ENCODE results near the gene ACSM5.

Gene ACSM5, protein sequence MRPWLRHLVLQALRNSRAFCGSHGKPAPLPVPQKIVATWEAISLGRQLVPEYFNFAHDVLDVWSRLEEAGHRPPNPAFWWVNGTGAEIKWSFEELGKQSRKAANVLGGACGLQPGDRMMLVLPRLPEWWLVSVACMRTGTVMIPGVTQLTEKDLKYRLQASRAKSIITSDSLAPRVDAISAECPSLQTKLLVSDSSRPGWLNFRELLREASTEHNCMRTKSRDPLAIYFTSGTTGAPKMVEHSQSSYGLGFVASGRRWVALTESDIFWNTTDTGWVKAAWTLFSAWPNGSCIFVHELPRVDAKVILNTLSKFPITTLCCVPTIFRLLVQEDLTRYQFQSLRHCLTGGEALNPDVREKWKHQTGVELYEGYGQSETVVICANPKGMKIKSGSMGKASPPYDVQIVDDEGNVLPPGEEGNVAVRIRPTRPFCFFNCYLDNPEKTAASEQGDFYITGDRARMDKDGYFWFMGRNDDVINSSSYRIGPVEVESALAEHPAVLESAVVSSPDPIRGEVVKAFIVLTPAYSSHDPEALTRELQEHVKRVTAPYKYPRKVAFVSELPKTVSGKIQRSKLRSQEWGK

DNA sequence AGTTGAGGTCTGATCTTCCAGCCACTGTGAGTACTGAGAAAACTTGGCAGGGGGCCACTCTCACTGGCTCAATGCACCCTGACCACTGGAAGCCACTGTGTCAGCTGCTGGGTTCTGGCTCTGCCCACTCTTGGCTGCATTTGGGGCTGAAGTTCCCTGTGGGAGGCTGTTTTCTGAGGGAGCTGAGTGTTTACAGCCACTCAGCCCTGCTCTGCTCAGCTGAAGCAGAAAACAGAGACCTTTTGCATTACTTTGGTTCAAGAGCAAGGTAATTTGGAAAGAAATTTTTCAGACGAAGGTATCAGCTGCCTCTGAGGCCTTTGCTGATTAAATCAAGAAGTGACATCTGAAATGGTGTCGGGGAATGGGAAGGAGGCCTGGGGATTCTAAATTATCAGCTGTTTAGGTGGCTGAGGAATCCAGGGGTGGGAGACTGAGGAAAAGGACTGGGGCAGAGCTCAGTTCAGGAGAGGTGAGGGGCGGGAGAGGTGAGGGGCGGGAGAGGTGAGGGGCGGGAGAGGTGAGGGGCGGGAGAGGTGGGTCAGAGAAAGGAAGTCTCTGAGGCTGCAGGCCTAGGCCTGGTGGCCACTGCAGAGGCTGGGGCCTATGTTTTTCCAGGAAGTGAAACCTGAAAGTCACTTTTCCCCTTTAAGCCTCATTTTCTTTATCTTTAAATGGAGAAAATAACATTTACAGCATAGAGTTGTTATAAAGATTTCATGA lies at the start of gene ACSM5:
ACSM5 (plus strand) TSS at position 137 of the 723 bp plus-strand sequence. CDS start 1,951 bp downstream, outside the sequence.
- in situ Hi-C loops (cut with HindIII; ENCODE audit: low sequenced_read_pairs), result no loop called here

DNA sequence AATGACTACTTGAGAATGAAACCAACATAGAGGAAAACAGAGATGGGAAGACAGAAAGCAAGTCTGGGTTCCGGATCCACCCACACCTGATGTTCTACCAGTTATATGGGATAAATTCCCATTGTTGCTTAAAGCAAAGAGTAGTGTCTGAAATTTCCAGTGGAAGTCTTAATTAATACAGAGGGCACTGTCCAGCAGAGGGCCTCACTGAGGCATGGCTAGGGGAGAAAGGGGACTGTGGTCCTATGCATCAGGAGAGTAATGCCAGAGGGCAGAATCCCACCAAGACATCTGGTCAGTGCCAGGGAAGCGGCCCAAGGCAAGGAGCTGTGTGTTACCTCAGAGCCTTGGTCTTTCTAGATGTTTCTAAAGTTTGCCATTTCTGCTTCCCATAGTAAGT lies 49.3 kb upstream of the ACSM5 start:
- in situ Hi-C loops (cut with HindIII; ENCODE audit: low sequenced_read_pairs), result no loop called here

DNA sequence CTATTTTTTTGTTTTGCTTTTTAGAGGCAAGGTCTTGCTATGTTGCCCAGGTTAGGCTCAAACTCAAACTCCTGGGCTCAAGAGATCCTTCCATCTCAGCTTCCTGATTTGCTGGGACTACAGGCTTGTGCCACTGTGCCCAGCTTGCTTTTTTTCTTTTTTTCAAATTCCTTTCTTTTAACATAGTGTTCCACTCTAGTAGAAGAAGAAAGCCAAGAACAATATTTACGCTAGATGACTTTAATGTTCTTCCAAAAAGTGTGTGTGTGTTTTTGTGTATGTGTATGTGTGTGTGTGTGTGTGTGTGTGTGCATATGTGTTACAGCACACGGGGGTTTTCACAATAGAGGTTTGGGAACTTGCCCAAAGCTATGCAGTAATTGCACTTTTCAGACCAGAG lies 46.1 kb upstream of the ACSM5 start:
- in situ Hi-C loops (cut with HindIII; ENCODE audit: low sequenced_read_pairs), result no loop called here

DNA sequence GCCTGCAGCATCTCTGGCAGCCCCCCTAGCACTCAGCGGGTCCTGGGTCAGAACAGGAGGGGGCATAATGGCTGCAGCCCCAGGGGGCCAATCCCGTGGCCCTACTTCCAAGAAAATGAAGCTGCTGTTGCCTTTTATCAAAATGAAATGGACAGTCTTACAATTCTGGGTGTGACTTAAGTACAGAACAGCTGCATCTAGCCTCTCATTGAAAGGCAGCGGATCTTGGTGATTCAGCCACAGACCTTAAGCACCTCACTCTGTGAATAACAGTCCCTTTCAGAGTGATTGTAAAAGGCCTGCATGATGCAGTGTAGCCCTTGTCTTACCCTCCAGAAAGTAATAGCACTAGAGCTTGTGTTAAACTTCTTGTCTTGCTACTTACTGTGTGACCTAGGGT lies 45.3 kb upstream of the ACSM5 start:
- in situ Hi-C loops (cut with HindIII; ENCODE audit: low sequenced_read_pairs), result no loop called here

DNA sequence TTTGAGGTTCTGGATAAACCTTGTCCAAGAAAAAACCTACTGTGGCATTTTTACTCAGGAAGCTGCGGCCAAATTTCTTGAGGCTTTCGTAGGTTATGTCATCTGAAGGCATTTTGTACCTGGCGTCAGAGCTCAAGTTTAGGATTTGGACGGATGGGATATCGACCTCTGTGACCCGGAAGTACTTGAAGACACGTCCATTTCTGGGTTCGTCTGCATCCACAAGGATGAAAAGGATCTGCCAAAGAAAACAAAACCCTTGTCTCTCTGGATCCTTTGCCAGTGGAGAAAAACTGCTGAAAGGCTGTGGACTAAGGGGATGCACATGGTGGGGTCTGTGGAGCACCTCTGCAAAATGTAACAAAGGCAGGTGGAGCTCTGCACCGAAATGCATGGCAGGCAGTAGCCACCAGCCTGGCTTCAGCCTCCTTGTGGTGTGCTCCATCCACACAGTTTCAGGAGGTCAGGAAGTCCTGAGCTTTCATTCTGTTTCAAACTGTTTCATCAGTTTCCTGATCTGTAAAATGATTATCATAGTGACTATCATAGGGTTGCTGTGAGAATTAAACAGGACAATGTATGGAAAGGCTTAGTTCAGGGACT lies 39.8 kb upstream of the ACSM5 start:
- in situ Hi-C loops (cut with HindIII; ENCODE audit: low sequenced_read_pairs), result no loop called here

DNA sequence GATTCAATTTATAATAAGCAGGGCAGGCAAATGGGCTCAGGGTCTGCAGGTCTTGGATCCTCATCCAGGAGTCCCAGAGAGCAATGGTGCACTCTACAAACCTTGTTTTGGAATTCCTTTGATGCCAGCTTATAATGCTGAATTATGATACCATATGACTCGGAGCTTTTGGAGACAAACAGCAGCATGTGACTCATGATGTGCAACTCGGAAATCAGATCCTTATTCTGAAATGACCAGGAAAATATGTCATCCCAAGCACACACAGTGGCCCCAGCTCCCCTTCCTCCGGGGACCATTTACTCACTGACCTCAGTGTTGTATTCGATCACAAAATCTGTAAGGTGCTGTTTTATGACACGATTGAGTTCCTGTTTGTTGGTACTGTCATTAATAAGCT lies 36.6 kb upstream of the ACSM5 start:
- in situ Hi-C loops (cut with HindIII; ENCODE audit: low sequenced_read_pairs), result no loop called here

DNA sequence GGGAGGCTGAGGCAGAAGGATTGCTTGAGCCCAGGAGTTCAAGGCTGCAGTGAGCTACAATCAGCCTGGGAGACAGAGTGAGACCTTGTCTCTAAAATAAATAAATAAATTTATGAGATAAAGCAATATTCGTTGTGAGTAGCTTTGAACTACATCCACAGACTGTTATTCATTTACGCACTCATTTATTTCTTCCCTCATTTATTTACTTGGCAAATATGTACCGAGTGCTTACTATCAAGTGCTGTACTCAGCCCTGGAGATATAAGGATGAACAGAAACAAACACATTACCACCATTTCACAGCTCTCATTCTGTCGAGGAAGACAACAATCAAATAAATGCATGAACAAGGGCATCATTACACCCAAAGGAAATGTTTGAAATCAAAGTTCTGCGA lies 32.2 kb upstream of the ACSM5 start:
- in situ Hi-C loops (cut with HindIII; ENCODE audit: low sequenced_read_pairs), result no loop called here

DNA sequence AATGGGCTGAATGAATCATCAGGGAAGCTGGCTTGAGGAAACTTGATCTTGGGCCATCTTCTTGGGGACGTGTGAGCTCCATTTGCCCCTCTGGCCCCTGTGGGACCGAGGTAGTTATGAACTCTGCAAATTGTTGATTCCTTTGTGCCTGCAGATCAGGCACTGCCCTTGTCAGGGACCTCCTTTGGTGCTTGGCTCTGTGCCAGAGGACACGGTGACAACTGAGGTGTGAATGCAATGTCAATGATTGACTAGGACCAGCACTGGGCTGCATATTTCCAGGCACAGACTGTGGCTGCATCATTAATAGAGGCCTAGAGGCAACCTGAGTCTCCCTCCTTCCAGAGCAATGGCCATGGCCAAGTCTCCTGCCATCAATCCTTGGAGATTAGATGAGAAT lies 28.6 kb upstream of the ACSM5 start:
- in situ Hi-C loops (cut with HindIII; ENCODE audit: low sequenced_read_pairs), result no loop called here

DNA sequence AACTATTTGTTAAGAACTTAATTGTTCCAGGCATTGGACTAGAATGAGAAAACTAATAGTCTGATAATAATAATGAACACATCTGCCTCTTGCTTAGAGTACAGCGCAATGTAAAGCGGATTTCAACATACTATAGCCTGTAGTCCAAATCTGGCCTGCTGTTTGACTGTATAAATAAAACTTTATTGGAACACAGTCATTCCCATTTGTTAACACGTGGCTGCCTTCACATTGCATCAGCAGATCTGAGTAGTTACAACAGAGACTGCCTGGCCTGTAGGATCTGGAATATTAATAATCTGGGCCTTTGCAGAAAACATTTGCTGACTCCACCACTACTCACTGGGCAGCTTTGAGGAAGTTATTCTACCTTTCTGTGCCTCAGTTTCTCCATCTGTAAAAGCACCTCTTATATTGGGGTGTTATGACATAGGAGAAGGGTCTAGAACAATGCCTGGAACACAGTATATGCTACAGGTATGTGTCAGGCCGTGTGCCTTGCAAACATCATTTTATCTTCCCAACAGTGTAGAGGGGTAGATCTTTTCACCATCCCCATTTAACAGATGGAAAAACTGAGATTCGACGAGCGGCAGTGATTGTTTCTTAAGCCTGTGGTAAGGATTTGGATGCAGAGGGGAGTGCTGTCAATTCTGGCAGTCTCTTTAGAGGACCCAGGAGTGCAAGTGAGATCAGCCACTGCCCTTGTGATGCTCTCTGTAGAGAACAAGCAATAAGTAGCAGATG lies 27.0 kb upstream of the ACSM5 start:
- in situ Hi-C loops (cut with HindIII; ENCODE audit: low sequenced_read_pairs), result no loop called here

DNA sequence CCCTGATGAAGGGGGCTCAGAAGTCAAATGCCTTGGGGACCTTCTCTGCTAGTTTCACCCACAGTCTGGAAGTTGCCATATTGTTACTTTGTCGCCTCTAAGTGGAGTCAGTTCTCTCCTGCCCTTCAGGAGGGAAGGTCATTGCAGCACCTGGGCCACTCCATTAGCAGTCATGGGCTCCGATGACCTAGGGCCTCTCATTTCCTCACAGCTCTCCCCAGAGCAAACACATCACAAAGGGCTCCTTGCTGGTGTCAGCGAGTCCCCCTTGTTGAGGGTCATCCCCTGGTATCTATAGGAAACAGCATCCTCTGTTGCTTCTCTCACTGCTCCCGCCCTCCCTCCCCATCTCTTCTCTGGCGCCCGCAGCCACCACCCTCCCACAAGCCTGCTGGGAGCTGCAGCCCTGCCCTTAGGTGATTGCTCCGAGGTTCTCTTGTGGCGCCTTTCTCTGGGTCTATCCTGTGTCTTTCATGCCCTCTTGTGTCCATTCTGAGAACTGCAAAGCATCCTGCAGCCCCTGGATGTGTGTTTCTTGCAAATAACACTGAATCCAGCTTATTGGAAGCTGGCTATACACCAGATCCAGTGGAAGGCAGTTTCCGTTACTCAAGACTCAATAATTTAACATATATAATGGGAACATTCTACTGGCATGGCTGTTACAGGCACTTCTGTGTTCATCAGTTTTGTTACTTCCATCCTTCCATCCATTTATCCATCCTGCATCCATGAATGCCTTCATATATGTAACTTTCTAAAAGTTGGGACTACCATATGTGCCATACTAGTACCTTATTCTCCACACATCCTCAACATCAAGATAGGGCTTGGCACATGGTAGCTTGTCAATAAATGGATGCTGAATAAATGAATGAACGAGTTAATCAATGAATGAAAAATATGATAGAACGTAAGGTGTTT lies 26.0 kb upstream of the ACSM5 start:
- in situ Hi-C loops (cut with HindIII; ENCODE audit: low sequenced_read_pairs), result no loop called here

DNA sequence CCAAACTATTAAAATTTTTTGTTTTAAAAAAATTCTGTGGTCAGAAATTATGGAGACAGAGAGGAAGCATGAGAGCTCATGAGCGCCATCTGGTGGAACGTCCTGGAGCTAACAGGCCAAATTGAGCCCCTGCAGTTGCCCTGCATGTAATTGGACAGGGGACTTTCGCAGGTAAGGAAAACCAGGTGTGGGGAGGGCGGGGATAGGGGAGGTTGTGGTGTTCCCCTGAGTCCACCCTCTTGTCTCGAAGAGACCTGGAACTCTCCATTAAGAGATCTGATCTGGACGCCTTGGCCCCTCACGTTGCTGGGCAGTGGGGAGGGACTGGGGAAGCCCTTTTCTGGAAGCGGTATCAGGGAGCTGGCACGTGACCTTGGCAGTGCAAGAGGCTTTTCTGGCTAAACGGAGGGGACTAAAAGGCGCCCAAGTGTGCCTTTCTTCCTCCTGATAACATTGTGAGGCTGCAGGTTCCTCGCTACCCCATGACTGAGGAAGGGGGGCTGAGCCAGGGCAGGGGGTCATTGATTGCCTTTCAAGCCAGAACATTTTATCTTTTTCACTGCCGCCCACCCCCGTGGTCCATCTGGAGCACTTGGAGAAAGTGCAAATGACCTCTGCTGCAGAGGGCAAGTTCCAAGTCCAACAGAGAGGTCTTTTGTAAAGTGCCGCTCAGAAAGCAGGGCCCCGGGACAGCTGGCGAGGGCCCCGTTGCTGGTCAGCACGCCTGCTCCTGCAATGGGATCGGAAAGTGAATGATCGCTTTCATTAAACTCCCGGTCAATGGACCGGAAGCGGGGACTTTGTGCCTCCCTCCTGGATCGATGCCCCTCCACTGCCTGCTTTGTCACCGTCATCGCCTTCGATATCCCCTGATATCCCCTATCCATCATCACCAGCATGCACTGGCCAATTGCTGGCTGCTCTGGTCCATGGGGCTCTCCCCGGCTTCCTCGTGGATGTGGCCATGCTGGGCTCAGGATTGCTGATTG lies 23.2 kb upstream of the ACSM5 start:
- in situ Hi-C loops (cut with HindIII; ENCODE audit: low sequenced_read_pairs), result no loop called here

DNA sequence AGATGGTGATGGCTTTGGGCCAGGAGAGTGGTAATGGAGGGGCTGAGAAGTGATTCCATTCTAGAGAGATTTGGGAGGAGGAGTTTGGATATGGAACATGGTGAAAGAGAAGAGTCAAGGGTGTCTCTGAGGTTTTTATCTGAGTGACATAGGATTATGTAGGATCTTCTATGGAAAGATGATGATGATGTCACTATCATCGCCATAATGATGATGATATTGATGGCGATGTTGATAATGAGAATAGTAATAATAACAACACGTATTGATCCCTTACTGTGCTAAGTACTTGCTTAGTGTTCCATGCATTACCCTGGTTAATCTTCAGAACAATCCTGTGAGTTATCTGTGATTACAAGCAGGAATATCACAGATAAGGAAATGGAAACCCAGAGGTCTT lies 21.4 kb upstream of the ACSM5 start:
- in situ Hi-C loops (cut with HindIII; ENCODE audit: low sequenced_read_pairs), result no loop called here

DNA sequence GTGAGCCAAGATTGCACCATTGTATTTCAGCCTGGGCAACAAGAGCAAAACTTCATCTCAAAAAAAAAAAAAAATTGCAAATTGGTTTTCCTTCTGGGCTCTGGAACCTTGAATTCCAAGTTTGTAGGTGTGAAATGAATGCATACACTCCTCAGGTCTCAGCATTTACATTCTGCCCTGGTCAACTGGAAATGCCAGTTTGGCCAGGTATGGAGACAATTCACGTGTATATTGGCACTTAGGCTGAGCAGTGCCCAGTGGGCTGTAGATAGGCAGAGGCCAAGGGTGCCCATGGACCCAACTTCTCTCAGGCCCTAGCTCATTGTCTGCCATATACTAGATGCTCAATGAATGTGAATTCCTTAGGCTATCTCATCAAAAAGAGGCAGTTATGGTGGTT lies 20.5 kb upstream of the ACSM5 start:
- in situ Hi-C loops (cut with HindIII; ENCODE audit: low sequenced_read_pairs), result no loop called here

DNA sequence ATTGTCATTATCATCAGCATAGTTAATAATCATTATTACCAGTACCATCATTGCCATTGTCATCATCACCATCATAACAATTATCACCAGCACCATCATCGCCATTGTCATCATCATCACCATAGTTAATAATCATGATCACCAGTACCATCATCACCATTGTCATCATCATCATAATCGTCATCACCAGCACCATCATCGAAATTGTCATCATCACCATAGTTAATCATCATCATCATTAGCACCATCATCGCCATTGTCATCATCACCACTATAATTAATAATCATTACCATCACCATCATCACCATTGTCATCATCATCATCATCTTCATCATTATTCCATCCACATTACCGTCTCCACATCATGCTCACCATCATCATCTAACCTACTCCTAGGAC lies 18.3 kb upstream of the ACSM5 start:
- in situ Hi-C loops (cut with HindIII; ENCODE audit: low sequenced_read_pairs), result no loop called here

DNA sequence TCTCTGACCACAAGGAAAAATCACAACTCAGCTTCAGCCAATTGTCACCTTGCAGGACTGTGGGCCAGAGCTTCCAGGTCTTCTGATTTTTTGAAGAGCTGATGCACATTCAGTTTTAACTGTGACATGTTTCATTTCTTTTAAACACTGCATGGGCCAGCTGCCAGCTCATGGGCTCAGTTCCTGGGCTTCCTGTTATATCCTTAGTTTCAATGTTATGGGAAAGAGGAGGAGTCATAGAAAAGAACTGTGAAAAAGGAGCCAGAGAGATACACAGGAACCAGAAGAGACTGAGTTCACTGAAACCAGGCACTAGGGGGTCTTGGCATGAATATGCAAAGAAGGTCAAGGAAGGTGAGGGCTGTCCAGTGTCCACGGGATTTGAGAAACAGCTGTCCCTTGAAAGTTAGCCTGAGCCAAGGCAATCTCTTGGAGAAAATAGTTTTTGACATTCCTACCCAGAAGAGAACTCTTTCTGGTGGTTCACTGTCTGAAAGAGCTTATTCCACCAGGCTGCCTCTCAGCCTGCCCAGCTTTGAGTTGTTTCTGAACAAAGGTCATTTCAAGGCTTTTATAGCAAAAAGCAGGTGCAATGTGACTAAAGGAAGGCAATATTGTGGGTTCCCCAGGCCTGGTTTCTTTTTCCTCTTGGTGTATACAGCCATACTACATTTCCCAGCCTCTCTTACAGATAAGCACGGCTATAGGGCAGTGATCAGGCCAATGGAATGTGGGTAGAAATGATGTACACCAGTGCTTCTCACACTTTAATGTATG lies 15.3 kb upstream of the ACSM5 start:
- in situ Hi-C loops (cut with HindIII; ENCODE audit: low sequenced_read_pairs), result no loop called here

DNA sequence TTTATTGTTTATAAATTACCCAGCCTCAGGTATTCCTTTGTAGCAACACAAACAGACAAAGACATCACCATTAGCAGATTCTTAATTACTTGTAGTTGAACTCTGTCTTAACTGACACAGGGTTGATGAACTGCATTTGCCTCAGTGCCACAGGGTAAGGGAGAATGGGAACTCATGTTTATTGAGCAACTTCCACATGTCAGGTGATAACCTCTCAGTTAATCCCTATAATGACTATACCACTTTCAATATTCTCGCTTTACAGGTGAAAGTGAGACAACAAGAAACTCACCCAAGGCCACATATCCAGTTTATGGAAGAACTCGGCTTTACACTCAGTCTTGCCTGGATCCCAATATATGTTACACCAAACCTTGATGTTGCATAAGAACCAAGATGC lies 13.4 kb upstream of the ACSM5 start:
- in situ Hi-C loops (cut with HindIII; ENCODE audit: low sequenced_read_pairs), result no loop called here

DNA sequence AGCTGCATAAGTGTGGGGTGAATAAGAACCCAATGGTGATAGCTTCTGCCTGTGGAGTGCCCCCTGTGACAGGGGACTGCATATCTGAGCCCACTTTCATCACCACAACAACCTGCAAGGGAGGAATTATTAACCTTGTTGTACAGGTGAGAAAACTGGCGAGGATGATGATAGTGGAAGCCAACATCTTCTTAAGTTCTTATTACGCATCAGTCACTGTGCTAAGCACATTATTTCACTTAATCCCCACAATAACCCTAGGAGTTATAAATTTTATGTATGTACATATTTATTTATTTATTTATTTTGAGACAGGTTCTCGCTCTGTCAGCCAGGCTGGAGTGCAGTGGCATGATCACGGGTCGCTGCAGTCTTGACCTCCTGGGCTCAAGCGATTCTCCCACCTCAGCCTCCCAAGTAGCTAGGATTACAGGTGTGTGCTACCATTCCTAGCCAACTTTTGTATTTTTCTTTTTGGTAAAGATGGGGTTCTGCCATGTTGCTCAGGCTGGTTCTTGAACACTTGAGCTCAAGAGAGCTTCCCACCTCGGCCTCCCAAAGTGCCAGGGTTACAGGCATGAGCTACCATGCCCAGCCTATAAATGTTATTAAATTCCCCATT lies 12.4 kb upstream of the ACSM5 start:
- in situ Hi-C loops (cut with HindIII; ENCODE audit: low sequenced_read_pairs), result no loop called here

Measured in DLD1 (cell line).